ENCODE data around the gene GALNT5.

GALNT5 gene

DNA sequence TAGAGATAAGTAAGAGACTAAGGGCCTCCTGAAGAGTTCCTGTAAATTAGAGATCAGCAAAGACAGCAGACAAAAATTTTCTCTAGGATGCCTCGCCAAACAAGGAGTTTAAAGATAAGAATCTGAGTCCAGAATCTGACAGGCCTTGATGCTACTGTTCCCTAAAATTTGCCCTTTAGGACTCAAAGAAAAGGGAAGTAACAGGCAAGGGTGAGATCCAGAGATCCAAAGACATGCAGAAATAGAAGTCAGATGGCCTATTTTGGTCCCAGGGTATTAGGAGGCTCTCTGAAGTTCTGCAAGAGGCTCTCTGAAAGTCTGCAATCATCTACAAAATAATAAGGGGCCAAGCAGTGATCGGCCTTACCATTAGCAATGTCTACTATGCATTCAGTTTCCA lies 33.0 kb downstream of the GALNT5 start:
- in situ Hi-C loops (cut with HindIII; ENCODE audit: low sequenced_read_pairs), result no loop called here

- in situ Hi-C loops (cut with HindIII; ENCODE audit: low sequenced_read_pairs), result no loop called here
Measured at GRCh38 chr2:157291018-157291417, 33.5 kb downstream of the GALNT5 start.

DNA sequence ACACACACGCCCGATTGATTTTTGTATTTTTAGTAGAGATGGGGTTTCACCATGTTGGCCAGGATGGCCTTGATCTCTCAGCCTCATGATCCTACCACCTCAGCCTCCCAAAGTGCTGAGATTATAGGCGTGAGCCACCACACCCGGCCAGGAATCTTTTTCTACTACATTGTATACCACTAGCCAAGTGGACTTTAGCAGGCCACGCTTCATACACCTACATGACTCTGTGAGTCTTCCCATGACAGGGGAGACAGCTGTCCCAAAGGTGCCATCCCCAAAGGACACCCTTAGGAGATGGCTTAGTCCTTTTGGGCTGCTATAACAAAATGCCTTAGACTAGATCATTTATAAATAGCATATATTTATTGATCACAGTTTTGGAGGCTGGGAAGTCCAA lies 35.3 kb downstream of the GALNT5 start:
- in situ Hi-C loops (cut with HindIII; ENCODE audit: low sequenced_read_pairs), result no loop called here

- in situ Hi-C loops (cut with HindIII; ENCODE audit: low sequenced_read_pairs), result no loop called here
Measured at GRCh38 chr2:157296490-157296889, 39.0 kb downstream of the GALNT5 start.

DNA sequence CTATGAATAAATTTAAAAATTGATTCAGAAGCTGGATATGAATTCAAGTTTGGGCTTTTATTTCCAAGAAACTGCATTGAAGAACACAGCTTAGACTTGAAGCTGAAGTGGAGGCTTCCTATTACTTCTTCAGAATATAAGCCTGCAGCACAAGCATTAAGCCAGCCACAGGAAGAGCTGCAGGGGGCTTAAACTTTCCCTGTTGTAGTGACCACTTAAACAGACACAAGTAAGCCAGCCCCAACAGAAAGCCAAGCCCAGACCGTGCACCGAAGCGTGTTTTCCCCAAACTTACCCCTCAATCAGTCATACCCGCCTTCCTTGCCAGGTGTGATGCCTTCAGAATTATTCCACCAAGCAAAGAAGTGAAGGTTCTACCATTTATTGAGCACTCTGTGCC lies 39.5 kb downstream of the GALNT5 start:
- in situ Hi-C loops (cut with HindIII; ENCODE audit: low sequenced_read_pairs), result no loop called here

GRCh38 chr2:157301307-157301706 lies 43.8 kb downstream of the GALNT5 start:
- in situ Hi-C loops (cut with HindIII; ENCODE audit: low sequenced_read_pairs), result no loop called here

DNA sequence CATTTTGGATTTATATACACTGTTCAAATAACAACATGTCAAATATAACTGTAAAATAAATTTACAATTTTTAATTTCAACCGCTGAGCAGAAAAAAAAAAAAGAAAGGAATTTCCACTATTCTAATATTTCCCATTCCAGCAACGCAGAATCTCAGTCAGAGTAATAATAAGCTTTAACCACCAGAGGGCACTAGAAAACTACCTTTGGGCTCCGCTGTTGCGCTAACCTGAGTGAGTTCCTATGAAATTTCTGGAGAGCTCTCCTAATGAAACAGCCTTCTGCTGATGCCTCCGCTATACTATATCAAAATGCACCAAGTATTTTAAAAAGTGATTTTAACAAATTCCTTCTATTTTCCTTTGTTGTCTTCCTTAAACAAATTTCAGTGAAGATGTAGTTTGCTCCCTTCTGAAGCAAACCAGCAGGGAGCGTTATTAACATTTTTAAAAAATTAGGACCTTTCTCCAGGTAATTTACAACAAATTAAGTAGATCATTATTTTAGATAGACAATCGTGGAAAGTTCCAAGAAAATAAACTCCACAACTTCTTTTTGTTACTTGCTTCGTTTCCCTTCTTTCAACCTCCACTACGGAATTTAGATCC lies 45.1 kb downstream of the GALNT5 start:
- in situ Hi-C loops (cut with HindIII; ENCODE audit: low sequenced_read_pairs), result no loop called here

- in situ Hi-C loops (cut with HindIII; ENCODE audit: low sequenced_read_pairs), result no loop called here
Measured at GRCh38 chr2:157303612-157304011, 46.1 kb downstream of the GALNT5 start.

- in situ Hi-C loops (cut with HindIII; ENCODE audit: low sequenced_read_pairs), result no loop called here
Measured at GRCh38 chr2:157304811-157305722, 47.6 kb downstream of the GALNT5 start.

GRCh38 chr2:157305723-157306110 lies 48.2 kb downstream of the GALNT5 start:
- in situ Hi-C loops (cut with HindIII; ENCODE audit: low sequenced_read_pairs), result no loop called here

- in situ Hi-C loops (cut with HindIII; ENCODE audit: low sequenced_read_pairs), result no loop called here
Measured at GRCh38 chr2:157307021-157307420, 49.5 kb downstream of the GALNT5 start.

- in situ Hi-C loops (cut with HindIII; ENCODE audit: low sequenced_read_pairs), result no loop called here
Measured at GRCh38 chr2:157309878-157310277, 52.4 kb downstream of the GALNT5 start.

- in situ Hi-C loops (cut with HindIII; ENCODE audit: low sequenced_read_pairs), result no loop called here
Measured at GRCh38 chr2:157311706-157312105, 54.2 kb downstream of the GALNT5 start.

GRCh38 chr2:157312866-157313486 lies 55.5 kb downstream of the GALNT5 start:
- in situ Hi-C loops (cut with HindIII; ENCODE audit: low sequenced_read_pairs), result no loop called here

DNA sequence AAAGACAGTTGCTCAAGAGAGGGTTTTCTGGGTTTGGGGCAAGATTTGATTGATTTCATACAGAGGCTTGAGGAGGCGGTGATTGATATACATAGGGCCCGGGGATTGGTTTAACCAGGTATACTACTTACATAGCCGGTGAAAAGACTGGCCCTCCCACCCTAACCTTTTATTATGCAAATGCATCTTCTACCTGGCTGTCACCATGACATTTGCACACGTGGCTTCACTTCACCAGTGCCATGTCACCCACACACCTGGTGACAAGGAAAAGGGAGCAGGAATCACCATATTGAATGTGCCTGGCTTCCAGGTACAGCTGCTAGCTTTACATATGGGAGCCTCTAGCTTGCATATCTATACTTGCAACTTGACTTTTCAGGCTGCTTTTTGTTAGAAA lies 58.4 kb downstream of the GALNT5 start:
- in situ Hi-C loops (cut with HindIII; ENCODE audit: low sequenced_read_pairs), result no loop called here

- in situ Hi-C loops (cut with HindIII; ENCODE audit: low sequenced_read_pairs), result no loop called here
Measured at GRCh38 chr2:157318884-157319283, 61.4 kb downstream of the GALNT5 start.

GRCh38 chr2:157319795-157320194 lies 62.3 kb downstream of the GALNT5 start:
- in situ Hi-C loops (cut with HindIII; ENCODE audit: low sequenced_read_pairs), result no loop called here

DNA sequence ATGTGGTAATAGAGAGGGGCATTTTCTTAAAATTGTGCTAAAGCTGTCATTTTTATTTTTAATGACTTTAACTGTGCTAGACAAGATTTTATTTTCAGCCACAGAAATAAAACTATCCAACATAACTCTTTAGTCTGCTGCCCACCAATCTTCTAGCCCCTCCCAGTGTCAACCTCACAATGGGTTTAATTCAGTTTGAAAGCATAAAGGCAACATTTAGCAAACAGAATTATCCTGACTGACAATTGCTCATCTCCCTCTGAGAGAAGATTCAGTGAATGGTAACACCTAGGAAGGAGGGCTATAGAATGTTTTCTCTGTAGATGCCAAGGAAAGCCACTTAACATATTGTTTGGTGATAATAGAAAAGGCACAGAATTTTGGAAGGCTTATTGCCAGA lies 62.9 kb downstream of the GALNT5 start:
- in situ Hi-C loops (cut with HindIII; ENCODE audit: low sequenced_read_pairs), result no loop called here

DNA sequence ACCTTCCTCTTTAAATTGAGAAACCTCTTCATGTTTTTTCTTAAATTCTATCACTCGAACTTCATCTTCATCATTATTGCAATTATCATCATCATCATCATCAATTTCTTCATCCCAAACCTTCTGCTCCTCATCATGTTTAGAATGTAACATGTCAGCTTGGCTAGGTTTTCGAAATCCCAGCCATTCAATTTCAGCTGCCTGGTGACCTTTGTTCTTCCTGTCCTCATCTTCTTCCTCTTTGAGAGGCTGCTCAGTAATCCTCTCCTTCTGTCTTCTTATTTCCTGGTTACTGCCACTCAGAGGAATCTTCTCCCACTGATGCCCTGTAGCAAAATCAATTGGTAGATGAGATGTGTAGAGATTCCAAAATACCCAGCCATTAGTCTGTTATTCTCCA lies 64.0 kb downstream of the GALNT5 start:
- in situ Hi-C loops (cut with HindIII; ENCODE audit: low sequenced_read_pairs), result no loop called here

DNA sequence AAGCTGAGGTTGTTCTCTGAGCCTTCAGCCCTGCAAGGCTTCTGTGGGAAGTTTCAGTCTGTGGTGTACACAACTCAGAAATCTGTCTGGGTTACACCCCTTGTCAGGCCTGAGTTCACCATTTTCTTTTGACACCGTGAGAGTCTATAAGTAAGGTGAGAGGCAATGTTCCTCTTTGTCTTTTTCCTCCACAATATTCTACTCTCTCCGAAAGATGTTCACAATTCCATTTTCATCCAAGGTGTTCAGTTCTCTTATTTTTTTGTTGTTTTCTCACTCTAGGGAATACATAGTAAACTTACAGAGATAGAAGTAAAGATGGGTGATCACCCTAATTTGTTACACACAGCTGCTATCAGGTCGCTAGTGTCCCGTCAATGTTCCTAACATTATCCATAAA lies 64.9 kb downstream of the GALNT5 start:
- in situ Hi-C loops (cut with HindIII; ENCODE audit: low sequenced_read_pairs), result no loop called here

DNA sequence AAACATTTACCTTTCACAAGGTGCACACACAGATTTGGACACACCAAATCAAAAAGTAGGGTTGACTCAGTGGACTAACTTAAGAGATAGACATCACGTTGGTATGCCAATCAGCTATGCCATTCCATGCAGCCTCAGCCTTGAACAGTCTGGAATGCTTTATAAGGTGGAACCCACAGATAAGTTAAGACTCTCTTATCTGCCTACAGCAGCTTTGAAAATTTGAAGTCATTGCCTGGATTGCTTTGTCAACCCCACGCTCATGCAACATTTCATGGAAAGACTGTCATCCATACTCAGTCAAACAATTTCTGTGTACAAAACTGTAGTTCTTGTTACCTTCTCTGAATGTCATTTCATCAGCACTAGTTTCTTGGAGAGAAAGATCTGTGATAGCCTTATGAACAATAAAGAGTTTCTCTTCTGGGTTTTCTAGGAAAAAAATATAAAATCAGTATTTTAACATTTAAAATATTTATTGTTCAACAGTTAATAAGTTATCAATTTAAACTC lies 66.9 kb downstream of the GALNT5 start:
- in situ Hi-C loops (cut with HindIII; ENCODE audit: low sequenced_read_pairs), result no loop called here

DNA sequence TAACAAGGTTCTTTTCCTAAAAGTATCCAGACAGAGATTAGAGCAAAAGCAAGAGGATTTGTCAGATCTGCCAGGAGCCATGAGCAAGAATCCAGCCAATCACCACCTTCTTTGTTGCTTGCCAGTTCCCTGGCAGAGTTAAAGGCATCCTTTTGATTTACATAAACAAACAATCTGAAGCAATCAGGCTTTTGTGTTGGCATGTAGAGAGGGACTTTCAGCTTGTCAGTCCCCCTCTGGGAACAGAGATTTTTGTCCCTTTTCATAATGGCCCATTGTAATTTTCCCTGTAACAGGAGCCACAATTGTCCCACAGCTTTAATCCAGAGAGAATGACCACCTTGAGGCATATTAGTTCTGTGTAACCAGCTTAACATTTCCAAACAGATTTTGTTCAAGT lies 68.3 kb downstream of the GALNT5 start, which contains the start of gene ERMN:
TSS of gene ERMN (minus strand) at position 39 of the 400 bp plus-strand sequence. CDS start 182 bp downstream, outside the sequence.
- in situ Hi-C loops (cut with HindIII; ENCODE audit: low sequenced_read_pairs), result no loop called here
